DOHH2 (cell line): Measurements from ENCODE around the gene GPR153.

Experiments
- CTCF ChIP-seq: fragments of 200-600 bp; sonication (generic); IDR thresholded peaks from one replicate; pipeline ENCODE4 v1.5.1; 2014; ENCODE audit warnings: antibody characterized with exemption, mild to moderate bottlenecking, low read depth, low read length; ENCODE audit not compliant: poor library complexity, severe bottlenecking
- EZH2phosphoT487 ChIP-seq: fragments of 200-600 bp; sonication (generic); IDR thresholded peaks from 2 replicates; pipeline ENCODE4 v1.6.1; 2017; ENCODE audit warnings: borderline replicate concordance, mild to moderate bottlenecking, antibody characterized with exemption, low read length, moderate library complexity, mixed read lengths

DNA sequence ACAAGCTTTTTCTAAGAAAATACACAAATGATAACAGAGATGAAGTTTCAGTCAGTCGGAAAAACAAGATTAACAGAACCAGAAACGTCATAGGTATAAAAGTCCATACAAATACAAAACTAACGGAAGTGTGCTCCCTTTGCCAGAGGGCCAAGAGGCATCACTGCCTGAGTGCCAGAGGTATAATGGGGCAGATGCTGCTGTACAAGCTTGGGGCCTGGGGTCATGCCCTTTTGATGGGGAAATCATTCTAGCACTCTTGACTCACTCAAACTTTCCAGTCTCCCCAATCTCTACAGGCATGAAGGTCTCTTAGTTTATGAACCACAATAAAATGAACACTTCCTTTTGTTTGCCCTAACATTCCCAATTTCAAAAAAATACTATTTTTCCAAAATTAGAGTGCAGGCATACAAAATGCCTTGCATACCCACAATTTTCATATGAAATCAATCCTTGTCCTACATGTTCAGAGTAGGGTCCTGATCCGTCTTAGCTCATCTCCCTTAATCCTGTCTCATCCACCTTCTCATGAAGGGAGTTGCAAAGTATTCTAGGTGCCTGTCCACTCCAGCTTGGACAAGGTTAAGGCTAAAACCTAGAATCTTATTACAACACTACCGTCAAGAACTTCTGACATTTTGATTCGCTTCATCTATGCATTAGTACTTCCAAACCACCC is 63.0 kb downstream of the GPR153 start:
- no peak for TF ChIP-seq CTCF
- TF ChIP-seq EZH2phosphoT487: no peak
